Smooth muscle cell (in vitro differentiated cells): Measurements from ENCODE around the gene RALGPS1. TPM values are rescaled to one million over a fixed set of nuclear protein-coding genes. Genes with fewer than 3 reads are reported as not detected.

Experiments
- DNase-seq: peaks from one replicate; lab custom pipeline; 2025; ENCODE audit not compliant: unreplicated experiment; lab: John Stamatoyannopoulos, UW
- H2AFZ ChIP-seq: fragments of 200-600 bp; sonication (generic); 2 replicates; pipeline ENCODE4 v1.6.0; 2016; ENCODE audit warnings: antibody characterized with exemption, low read depth, mild to moderate bottlenecking
- H3F3A ChIP-seq: fragments of 200-600 bp; sonication (generic); 2 replicates; pipeline ENCODE4 v1.6.0; 2017; ENCODE audit warnings: antibody characterized with exemption, low read depth
- H3K27ac ChIP-seq: fragments of 200-600 bp; sonication (generic); 2 replicates; pipeline ENCODE4 v1.5.1; 2016; ENCODE audit warnings: low read depth, mild to moderate bottlenecking
- H3K27me3 ChIP-seq: fragments of 200-600 bp; sonication (generic); 2 replicates; pipeline ENCODE4 v1.6.1; 2016; ENCODE audit warnings: low read depth, mild to moderate bottlenecking
- H3K36me3 ChIP-seq: fragments of 200-600 bp; sonication (generic); 2 replicates; pipeline ENCODE4 v1.5.1; 2016; ENCODE audit warnings: low read depth
- H3K4me1 ChIP-seq: fragments of 200-600 bp; sonication (generic); 2 replicates; pipeline ENCODE4 v1.5.1; 2016; ENCODE audit warnings: low read depth
- H3K4me2 ChIP-seq: fragments of 200-600 bp; sonication (generic); 2 replicates; pipeline ENCODE4 v1.6.0; 2016; ENCODE audit warnings: mild to moderate bottlenecking
- H3K4me3 ChIP-seq: fragments of 200-600 bp; sonication (generic); 2 replicates; pipeline ENCODE4 v1.5.1; 2016; ENCODE audit warnings: mild to moderate bottlenecking
- H3K79me2 ChIP-seq: fragments of 200-600 bp; sonication (generic); 2 replicates; pipeline ENCODE4 v1.6.0; 2016; ENCODE audit warnings: low read depth, mild to moderate bottlenecking
- H3K9ac ChIP-seq: fragments of 200-600 bp; sonication (generic); 2 replicates; pipeline ENCODE4 v1.6.0; 2016; ENCODE audit warnings: low read depth
- H3K9me3 ChIP-seq: fragments of 200-600 bp; sonication (generic); replicated peaks from 2 replicates; pipeline ENCODE4 v1.5.1; 2016; ENCODE audit warnings: low read depth
- H4K20me1 ChIP-seq: fragments of 200-600 bp; sonication (generic); 2 replicates; pipeline ENCODE4 v1.6.0; 2016; ENCODE audit warnings: low read depth
- WGBS: methylation state at CpG from one replicate; pipeline ENCODE4 v1.1.7; 2016; ENCODE audit warnings: low lambda C conversion rate; 5-methylcytosine and 5-hydroxymethylcytosine counted together
- polyA plus RNA-seq: library from polyadenylated mRNA; unstranded; fragments of >200 nt; fragmentation: Nextera tagmentation; extraction: Ambion mirVana; gene quantifications from 2 replicates; pipeline ENCODE4 v1.2.1, GENCODE V29; 2016
- total RNA-seq: library from RNA; depleted of rRNA; stranded (reverse); fragments of >200 nt; gene quantifications from 2 replicates; pipeline ENCODE4 v1.2.3, GENCODE V29; 2014
- TF ChIP-seq, protein P1 (sequence below): fragments of 200-600 bp; sonication (generic); IDR thresholded peaks from 2 replicates; pipeline ENCODE4 v1.5.1; 2017; ENCODE audit warnings: borderline replicate concordance, mild to moderate bottlenecking, antibody characterized with exemption; ENCODE audit not compliant: insufficient read depth, poor library complexity, severe bottlenecking

RALGPS1 gene
- total and polyA plus RNA-seq, 2 experiments from 2014 or later: 2.1 to 4.0 TPM

DNA sequence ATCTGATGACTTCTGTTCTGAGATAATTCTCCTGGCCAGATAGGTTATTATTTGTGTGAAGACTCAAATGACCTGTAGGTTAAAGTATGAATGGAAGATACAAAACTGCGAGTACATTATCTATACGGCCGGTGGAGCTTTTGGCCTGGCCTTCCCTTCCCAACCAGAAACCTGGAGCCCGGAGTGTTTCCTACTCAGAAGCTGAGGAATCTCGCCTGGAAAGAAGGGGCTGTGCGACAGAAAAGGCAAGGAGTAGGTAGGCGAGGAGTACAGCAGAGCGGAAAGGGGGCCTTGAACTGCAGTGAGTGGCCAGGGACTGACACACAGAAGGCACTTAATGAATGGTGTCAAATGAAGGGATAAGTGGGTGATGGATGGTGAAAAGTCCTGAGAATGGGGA lies 173.3 kb downstream of the RALGPS1 start:
- Histone ChIP-seq H3K9ac (no peak overlapping the region), H3K36me3 (no peaks in the 10 kb centered on the region), H4K20me1 (no peaks in the 10 kb centered on the region), H3K27me3 (no peaks in the 10 kb centered on the region), H3K9me3 (no peaks in the 10 kb centered on the region), H3K4me2 (no peak overlapping the region), H2AFZ (no peak overlapping the region), H3F3A (no peaks in the 10 kb centered on the region), H3K27ac (no peak overlapping the region), H3K4me3 (no peak overlapping the region), H3K79me2 (no peaks in the 10 kb centered on the region), H3K4me1 (no peaks in the 10 kb centered on the region)
- TF ChIP-seq, protein P1, sequence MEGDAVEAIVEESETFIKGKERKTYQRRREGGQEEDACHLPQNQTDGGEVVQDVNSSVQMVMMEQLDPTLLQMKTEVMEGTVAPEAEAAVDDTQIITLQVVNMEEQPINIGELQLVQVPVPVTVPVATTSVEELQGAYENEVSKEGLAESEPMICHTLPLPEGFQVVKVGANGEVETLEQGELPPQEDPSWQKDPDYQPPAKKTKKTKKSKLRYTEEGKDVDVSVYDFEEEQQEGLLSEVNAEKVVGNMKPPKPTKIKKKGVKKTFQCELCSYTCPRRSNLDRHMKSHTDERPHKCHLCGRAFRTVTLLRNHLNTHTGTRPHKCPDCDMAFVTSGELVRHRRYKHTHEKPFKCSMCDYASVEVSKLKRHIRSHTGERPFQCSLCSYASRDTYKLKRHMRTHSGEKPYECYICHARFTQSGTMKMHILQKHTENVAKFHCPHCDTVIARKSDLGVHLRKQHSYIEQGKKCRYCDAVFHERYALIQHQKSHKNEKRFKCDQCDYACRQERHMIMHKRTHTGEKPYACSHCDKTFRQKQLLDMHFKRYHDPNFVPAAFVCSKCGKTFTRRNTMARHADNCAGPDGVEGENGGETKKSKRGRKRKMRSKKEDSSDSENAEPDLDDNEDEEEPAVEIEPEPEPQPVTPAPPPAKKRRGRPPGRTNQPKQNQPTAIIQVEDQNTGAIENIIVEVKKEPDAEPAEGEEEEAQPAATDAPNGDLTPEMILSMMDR: no peak
- WGBS: 97% methylated on average over 8 of the region's 8 CpGs
- DNase-seq: no peak

DNA sequence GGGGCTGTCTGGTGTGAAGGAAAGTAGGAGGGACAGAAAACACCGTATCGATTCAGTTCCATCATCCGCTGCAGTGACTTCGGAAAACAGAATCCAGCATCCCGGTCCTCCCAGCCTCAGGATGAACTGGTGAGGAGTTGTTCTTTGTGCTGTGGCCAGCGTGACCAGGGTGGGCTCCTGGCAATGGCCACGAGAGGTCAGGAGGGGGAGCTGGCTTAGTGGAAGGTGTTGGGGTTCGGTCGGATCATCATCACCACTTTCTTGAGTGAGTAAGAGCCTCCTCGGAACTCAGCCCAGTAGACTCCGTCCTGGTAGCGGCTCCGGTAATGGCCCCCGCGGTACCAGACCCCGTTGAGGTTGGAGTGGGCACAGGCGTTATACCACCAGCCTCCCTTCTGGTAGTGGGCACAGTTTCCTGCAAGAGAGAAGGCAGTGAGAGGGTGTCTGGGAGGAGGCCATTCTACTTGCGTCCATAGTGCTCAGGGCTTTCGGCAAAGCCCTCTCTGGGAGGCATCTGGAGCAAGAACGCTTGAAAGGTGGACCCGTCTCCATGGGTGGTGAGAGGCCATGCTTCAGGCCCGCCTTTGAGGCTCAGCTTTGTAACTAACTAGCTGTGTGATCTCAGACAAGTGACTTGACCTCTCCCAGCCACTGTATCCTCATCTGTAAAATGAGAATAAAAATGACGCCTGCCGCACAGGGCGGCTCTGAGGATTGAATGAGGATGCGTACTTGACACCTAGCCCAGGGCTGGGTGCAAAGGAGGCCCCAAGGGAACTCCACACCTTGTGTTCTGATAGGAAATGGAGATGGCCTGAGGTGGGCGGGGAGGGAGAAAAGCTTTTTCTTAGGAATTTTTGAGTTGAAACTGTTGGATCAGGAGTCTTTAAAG lies 174.4 kb downstream of the RALGPS1 start:
- no peak for DNase-seq
- H3K27ac ChIP-seq: no peak overlapping the region
- no peaks in the 10 kb centered on the region for H3K27me3 ChIP-seq
- H4K20me1 ChIP-seq: no peaks in the 10 kb centered on the region
- H3K9me3 ChIP-seq: no peaks in the 10 kb centered on the region
- H3K9ac ChIP-seq: no peak overlapping the region
- H3K4me2 ChIP-seq: no peak overlapping the region
- TF ChIP-seq, protein P1: no peak
- H3K36me3 ChIP-seq: no peaks in the 10 kb centered on the region
- no peaks in the 10 kb centered on the region for H3F3A ChIP-seq
- 96% methylated on average over 27 of the region's 27 CpGs for WGBS
- H3K4me1 ChIP-seq: no peaks in the 10 kb centered on the region
- no peak overlapping the region for H2AFZ ChIP-seq
- no peaks in the 10 kb centered on the region for H3K79me2 ChIP-seq
- no peak overlapping the region for H3K4me3 ChIP-seq

DNA sequence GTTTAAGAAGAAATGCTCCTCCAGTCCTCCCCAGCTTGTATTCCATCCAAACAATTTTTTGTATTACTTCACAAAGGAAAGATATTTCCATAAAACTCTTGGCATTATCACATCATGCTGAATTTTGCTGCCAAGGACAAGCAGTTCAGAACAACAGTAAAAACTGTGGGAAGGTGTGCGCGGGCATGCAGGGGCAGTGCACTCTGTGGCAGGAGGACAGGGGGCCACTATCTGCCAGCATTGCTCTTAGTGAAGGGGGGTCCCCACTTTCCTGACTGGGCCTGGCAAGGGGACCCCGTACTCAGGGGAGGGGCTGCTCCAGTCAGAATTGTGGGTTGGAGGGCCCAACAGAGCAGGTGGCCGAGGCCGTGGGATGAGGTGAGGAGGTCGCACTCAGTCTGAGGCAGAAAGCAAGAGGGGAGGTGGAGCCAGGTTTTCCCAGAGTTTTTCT lies 175.1 kb downstream of the RALGPS1 start:
- no peak overlapping the region for H3K27ac ChIP-seq
- no peak overlapping the region for H2AFZ ChIP-seq
- 94% methylated on average over 6 of the region's 6 CpGs for WGBS
- H3K4me2 ChIP-seq: no peak overlapping the region
- H3K4me1 ChIP-seq: no peaks in the 10 kb centered on the region
- DNase-seq: no peak
- H3K36me3 ChIP-seq: no peaks in the 10 kb centered on the region
- no peaks in the 10 kb centered on the region for H3K79me2 ChIP-seq
- no peaks in the 10 kb centered on the region for H3K27me3 ChIP-seq
- H3K4me3 ChIP-seq: no peak overlapping the region
- TF ChIP-seq, protein P1: no peak
- no peaks in the 10 kb centered on the region for H3K9me3 ChIP-seq
- no peak overlapping the region for H3K9ac ChIP-seq
- H4K20me1 ChIP-seq: no peaks in the 10 kb centered on the region
- no peaks in the 10 kb centered on the region for H3F3A ChIP-seq
